ENCODE measurements around the gene NSD1. TPM values are rescaled to one million over a fixed set of nuclear protein-coding genes. Genes with fewer than 3 reads are reported as not detected.

The NSD1 gene
- total and polyA plus RNA-seq, 7 donors: 3.0 to 41.5 (median 34.6) TPM

GRCh38 chr5:177264178-177264577 lies 130.6 kb downstream of the NSD1 start:
- no peak for TF ChIP-seq POLR2AphosphoS5 (IDR thresholded peaks at IDR 0.05)
- no peak for TF ChIP-seq EP300 (IDR thresholded peaks at IDR 0.05)
- TF ChIP-seq CTCF (IDR thresholded peaks at IDR 0.05): no peak
- TF ChIP-seq POLR2A (IDR thresholded peaks at IDR 0.05): no peak
- Histone ChIP-seq H3K27me3 (no peaks in the 10 kb centered on the region), H3K4me1 (peaks cover 0 to 10% (median 5%) of the 10 kb centered on the region in 4 donors), H3K9me3 (no peaks in the 10 kb centered on the region), H3K36me3 (peaks cover 0 to 92% (median 29%) of the 10 kb centered on the region in 4 donors), H3K4me3 (no peak overlapping the region), H3K27ac (no peak overlapping the region)
- 92 to 95% methylated on average over 1 of the region's 1 CpG for WGBS, 2 donors
- intact Hi-C loops (cut with DNase I): no loop called here
- DNase-seq: no peak

- 94 to 96% methylated on average over 16 of the region's 16 CpGs for WGBS, 2 donors
- H3K4me3 ChIP-seq: no peak overlapping the region
- peaks cover 0 to 10% (median 5%) of the 10 kb centered on the region in 4 donors for H3K4me1 ChIP-seq
- no peak overlapping the region for H3K27ac ChIP-seq
- no peak for TF ChIP-seq CTCF (IDR thresholded peaks at IDR 0.05)
- no peak for TF ChIP-seq POLR2AphosphoS5 (IDR thresholded peaks at IDR 0.05)
- TF ChIP-seq EP300 (IDR thresholded peaks at IDR 0.05): no peak
- TF ChIP-seq POLR2A (IDR thresholded peaks at IDR 0.05): no peak
- no peaks in the 10 kb centered on the region for H3K27me3 ChIP-seq
- no peaks in the 10 kb centered on the region for H3K9me3 ChIP-seq
- DNase-seq: no peak
- H3K36me3 ChIP-seq: peaks cover 0 to 92% (median 29%) of the 10 kb centered on the region in 4 donors
- intact Hi-C loops (cut with DNase I): no loop called here
Observed at GRCh38 chr5:177265395-177265794, 131.8 kb downstream of the NSD1 start.

- Histone ChIP-seq H3K27me3 (no peaks in the 10 kb centered on the region), H3K4me3 (no peak overlapping the region), H3K27ac (no peak overlapping the region), H3K4me1 (peaks cover 0 to 10% (median 5%) of the 10 kb centered on the region in 4 donors), H3K9me3 (no peaks in the 10 kb centered on the region), H3K36me3 (peaks cover 8 to 95% (median 29%) of the 10 kb centered on the region in 4 donors)
- WGBS, 2 donors: 96 to 97% methylated on average over 7 of the region's 7 CpGs
- TF ChIP-seq POLR2AphosphoS5 (IDR thresholded peaks at IDR 0.05) (no peak), CTCF (IDR thresholded peaks at IDR 0.05) (no peak), EP300 (IDR thresholded peaks at IDR 0.05) (no peak), POLR2A (IDR thresholded peaks at IDR 0.05) (no peak)
- DNase-seq: no peak
- intact Hi-C loops (cut with DNase I): no loop called here
Observed at GRCh38 chr5:177269232-177269895, 135.8 kb downstream of the NSD1 start.

GRCh38 chr5:177269976-177270375 lies 136.4 kb downstream of the NSD1 start:
- Histone ChIP-seq H3K36me3 (peaks cover 12 to 95% (median 32%) of the 10 kb centered on the region in 4 donors), H3K4me3 (no peak overlapping the region), H3K4me1 (peaks cover 0 to 6% (median 3%) of the 10 kb centered on the region in 4 donors), H3K9me3 (no peaks in the 10 kb centered on the region), H3K27me3 (no peaks in the 10 kb centered on the region), H3K27ac (no peak overlapping the region)
- no peak for TF ChIP-seq EP300 (IDR thresholded peaks at IDR 0.05)
- TF ChIP-seq CTCF (IDR thresholded peaks at IDR 0.05): no peak
- no peak for TF ChIP-seq POLR2A (IDR thresholded peaks at IDR 0.05)
- TF ChIP-seq POLR2AphosphoS5 (IDR thresholded peaks at IDR 0.05): no peak
- WGBS, 2 donors: 87 to 93% methylated on average over 3 of the region's 3 CpGs
- intact Hi-C loops (cut with DNase I): no loop called here
- no peak for DNase-seq

All from sigmoid colon (tissue), 7 donors.